ENCODE data around the gene KCNJ5.

DNA sequence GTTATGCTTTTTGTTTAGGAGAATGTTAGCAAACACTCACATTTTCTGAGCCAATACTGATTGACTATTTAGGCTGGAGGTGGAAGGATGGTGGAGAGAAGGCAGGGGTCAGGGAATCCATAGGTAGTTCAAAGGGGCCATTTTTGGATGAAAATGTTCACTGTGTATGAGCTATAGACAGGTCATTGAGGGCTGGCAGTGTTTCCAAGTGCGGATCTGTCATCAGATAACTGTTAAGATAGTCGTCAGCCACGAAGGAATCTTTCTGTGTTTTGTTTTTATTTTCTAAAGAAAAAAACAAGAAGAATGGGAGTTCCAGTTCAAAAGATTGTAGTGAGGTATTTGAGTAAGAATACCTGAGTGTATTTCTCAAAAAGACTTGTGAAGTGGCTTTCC lies 3.1 kb downstream of the KCNJ5 start:
- TF ChIP-seq CEBPB (IDR thresholded peaks at IDR 0.05) (no peak), NFIC (IDR thresholded peaks at IDR 0.05) (no peak), EP300 (IDR thresholded peaks at IDR 0.05; ENCODE audit: borderline replicate concordance) (no peak), YY1 (IDR thresholded peaks at IDR 0.05; ENCODE audit: low read depth) (no peak), TEAD4 (IDR thresholded peaks at IDR 0.05) (no peak), RAD21 (IDR thresholded peaks at IDR 0.05; ENCODE audit: low read depth) (no peak)
- TF ChIP-seq, protein P1, sequence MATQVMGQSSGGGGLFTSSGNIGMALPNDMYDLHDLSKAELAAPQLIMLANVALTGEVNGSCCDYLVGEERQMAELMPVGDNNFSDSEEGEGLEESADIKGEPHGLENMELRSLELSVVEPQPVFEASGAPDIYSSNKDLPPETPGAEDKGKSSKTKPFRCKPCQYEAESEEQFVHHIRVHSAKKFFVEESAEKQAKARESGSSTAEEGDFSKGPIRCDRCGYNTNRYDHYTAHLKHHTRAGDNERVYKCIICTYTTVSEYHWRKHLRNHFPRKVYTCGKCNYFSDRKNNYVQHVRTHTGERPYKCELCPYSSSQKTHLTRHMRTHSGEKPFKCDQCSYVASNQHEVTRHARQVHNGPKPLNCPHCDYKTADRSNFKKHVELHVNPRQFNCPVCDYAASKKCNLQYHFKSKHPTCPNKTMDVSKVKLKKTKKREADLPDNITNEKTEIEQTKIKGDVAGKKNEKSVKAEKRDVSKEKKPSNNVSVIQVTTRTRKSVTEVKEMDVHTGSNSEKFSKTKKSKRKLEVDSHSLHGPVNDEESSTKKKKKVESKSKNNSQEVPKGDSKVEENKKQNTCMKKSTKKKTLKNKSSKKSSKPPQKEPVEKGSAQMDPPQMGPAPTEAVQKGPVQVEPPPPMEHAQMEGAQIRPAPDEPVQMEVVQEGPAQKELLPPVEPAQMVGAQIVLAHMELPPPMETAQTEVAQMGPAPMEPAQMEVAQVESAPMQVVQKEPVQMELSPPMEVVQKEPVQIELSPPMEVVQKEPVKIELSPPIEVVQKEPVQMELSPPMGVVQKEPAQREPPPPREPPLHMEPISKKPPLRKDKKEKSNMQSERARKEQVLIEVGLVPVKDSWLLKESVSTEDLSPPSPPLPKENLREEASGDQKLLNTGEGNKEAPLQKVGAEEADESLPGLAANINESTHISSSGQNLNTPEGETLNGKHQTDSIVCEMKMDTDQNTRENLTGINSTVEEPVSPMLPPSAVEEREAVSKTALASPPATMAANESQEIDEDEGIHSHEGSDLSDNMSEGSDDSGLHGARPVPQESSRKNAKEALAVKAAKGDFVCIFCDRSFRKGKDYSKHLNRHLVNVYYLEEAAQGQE (IDR thresholded peaks at IDR 0.05; ENCODE audit: low read depth) = no peak
